Upper lobe of left lung (tissue), 4 donors: ENCODE measurements around the gene BCL7A.

ENCODE experiments used
- CTCF ChIP-seq, 6 experiments: fragments of 450-650 bp in 4 of 6; fragments of 200-600 bp in 2 of 6; sonication (generic) in 2 of 6; IDR thresholded peaks; one replicate each; pipeline ENCODE4 v1.5.1; 2016 to 2019; ENCODE audit warnings: antibody characterized with exemption in 6 of 6
- POLR2AphosphoS5 ChIP-seq, 2 donors: sonication (generic); formaldehyde crosslinking; IDR thresholded peaks; one replicate each; pipeline ENCODE4 v1.5.1; 2017; ENCODE audit warnings: antibody characterized with exemption in 2 of 2

- TF ChIP-seq CTCF (IDR thresholded peaks at IDR 0.05) = no peak
- no peak for TF ChIP-seq POLR2AphosphoS5 (IDR thresholded peaks at IDR 0.05)
Measured at GRCh38 chr12:122096014-122096413, 74.3 kb downstream of the BCL7A start.
